H1 (cell line): ENCODE measurements around the gene PAN2. TPM values are rescaled to one million over a fixed set of nuclear protein-coding genes. Genes with fewer than 3 reads are reported as not detected.
A peak's percentile ranks its signal among the peaks of the same experiment; 100 is the strongest.

ENCODE experiments used
- CTCF ChIA-PET: fragments of 300-600 bp; sonication (Branson Sonifier 250); formaldehyde crosslinking; loops from one replicate; lab custom pipeline; 2021; ENCODE audit not compliant: partially characterized antibody; lab: Charles Lee
- POLR2A ChIA-PET: fragments of 300-600 bp; sonication (Branson Sonifier 250); formaldehyde crosslinking; loops from one replicate; lab custom pipeline; 2021; ENCODE audit warnings: inconsistent platforms; ENCODE audit not compliant: partially characterized antibody; lab: Charles Lee
- DNase-seq, 2 experiments: peaks; one replicate each; pipeline versions ENCODE4 v3.0.0 to v3.0.0-alpha.2; 2010 to 2022; ENCODE audit warnings: low spot score in 2 of 2, low read depth in 1 of 2, mixed read lengths in 1 of 2
- FAIRE-seq: peaks from 2 replicates; lab custom pipeline; 2011; peaks lifted over from hg19 to GRCh38; lab: Jason Lieb, UNC
- H2AFZ ChIP-seq: 2 replicates; pipeline ENCODE4 v1.8.1; 2012; ENCODE audit warnings: low read length, inconsistent platforms
- H2AK5ac ChIP-seq: 2 replicates; pipeline ENCODE4 v1.6.1; 2013; ENCODE audit warnings: low read depth, low read length
- H2BK120ac ChIP-seq: replicated peaks from 2 replicates; pipeline ENCODE3; 2013; ENCODE audit warnings: low read depth, low read length, inconsistent platforms
- H2BK12ac ChIP-seq: 2 replicates; pipeline ENCODE4 v1.6.1; 2013; ENCODE audit warnings: low read depth, low read length
- H2BK15ac ChIP-seq: 2 replicates; pipeline ENCODE4 v1.6.1; 2013; ENCODE audit warnings: low read length
- H2BK20ac ChIP-seq: 2 replicates; pipeline ENCODE4 v1.6.1; 2013; ENCODE audit warnings: low read length
- H2BK5ac ChIP-seq: 2 replicates; pipeline ENCODE4 v1.6.1; 2013; ENCODE audit warnings: low read depth, low read length
- H3K14ac ChIP-seq: 2 replicates; pipeline ENCODE4 v1.6.1; 2013; ENCODE audit warnings: inconsistent platforms; ENCODE audit not compliant: insufficient read length
- H3K18ac ChIP-seq: 2 replicates; pipeline ENCODE4 v1.6.1; 2013; ENCODE audit warnings: low read length; ENCODE audit errors: extremely low read depth
- H3K23ac ChIP-seq: 2 replicates; pipeline ENCODE4 v1.6.1; 2013; ENCODE audit warnings: inconsistent platforms; ENCODE audit not compliant: insufficient read length
- H3K23me2 ChIP-seq: 2 replicates; pipeline ENCODE4 v1.6.1; 2013; ENCODE audit warnings: low read depth, low read length
- H3K27ac ChIP-seq: 2 replicates; pipeline ENCODE4 v1.6.1; 2011; ENCODE audit warnings: low read depth, low read length, inconsistent platforms
- H3K27me3 ChIP-seq, 4 experiments: replicated peaks in 1 of 4; 1 replicate in 1 of 4; 2 replicates in 3 of 4; pipeline versions ENCODE4 v1.6.1 to v1.8.1; 2011 to 2013; ENCODE audit warnings: low read length in 3 of 4, mild to moderate bottlenecking in 3 of 4, inconsistent platforms in 2 of 4, mixed read lengths in 2 of 4, moderate library complexity in 1 of 4; ENCODE audit not compliant: control insufficient read depth in 3 of 4, insufficient read depth in 3 of 4; ENCODE audit errors: extremely low read depth in 1 of 4
- H3K36me3 ChIP-seq, 4 experiments: 2 replicates each; pipeline versions ENCODE4 v1.6.1 to v1.8.1; 2011 to 2013; ENCODE audit warnings: mild to moderate bottlenecking in 4 of 4, low read length in 3 of 4, moderate library complexity in 2 of 4, control low read depth in 1 of 4, inconsistent platforms in 1 of 4; ENCODE audit not compliant: insufficient read depth in 4 of 4, control insufficient read depth in 2 of 4
- H3K4ac ChIP-seq: replicated peaks from 2 replicates; pipeline ENCODE3; 2013; ENCODE audit warnings: low read length, low read depth, mixed read lengths, inconsistent platforms; ENCODE audit not compliant: insufficient read length
- H3K4me1 ChIP-seq, 4 experiments: replicated peaks in 1 of 4; 1 replicate in 1 of 4; 2 replicates in 3 of 4; pipeline versions ENCODE4 v1.6.1 to v1.8.1; 2011 to 2013; ENCODE audit warnings: low read length in 3 of 4, inconsistent platforms in 2 of 4, mixed read lengths in 1 of 4; ENCODE audit not compliant: insufficient read depth in 4 of 4, control insufficient read depth in 3 of 4
- H3K4me2 ChIP-seq, 2 experiments: 2 replicates each; pipeline versions ENCODE4 v1.6.1 to v1.8.1; 2011 to 2013; ENCODE audit warnings: low read depth in 2 of 2, low read length in 2 of 2, control low read depth in 1 of 2, inconsistent platforms in 1 of 2, mild to moderate bottlenecking in 1 of 2; ENCODE audit not compliant: insufficient read depth in 1 of 2
- H3K4me3 ChIP-seq, 4 experiments: fragments of 200-600, 300-600 bp in 1 of 4; sonication (generic), shearing (Covaris generic), sonication (Bioruptor Twin) in 1 of 4; 2 replicates each; pipeline versions ENCODE4 v1.5.1 to v1.8.1; 2011 to 2016; ENCODE audit warnings: low read length in 4 of 4, low read depth in 3 of 4, control low read depth in 2 of 4, inconsistent platforms in 2 of 4, mild to moderate bottlenecking in 2 of 4, mixed read lengths in 1 of 4, moderate library complexity in 1 of 4; ENCODE audit not compliant: insufficient read depth in 2 of 4; ENCODE audit errors: extremely low read depth in 1 of 4
- H3K56ac ChIP-seq: replicated peaks from 2 replicates; pipeline ENCODE3; 2013; ENCODE audit warnings: low read depth, mild to moderate bottlenecking, mixed read lengths, low read length, inconsistent platforms; ENCODE audit not compliant: insufficient read length
- H3K79me1 ChIP-seq: 2 replicates; pipeline ENCODE4 v1.6.1; 2013; ENCODE audit warnings: low read depth, low read length, control low read depth
- H3K79me2 ChIP-seq, 2 experiments: 2 replicates each; pipeline versions ENCODE4 v1.6.1 to v1.8.1; 2012 to 2013; ENCODE audit warnings: low read length in 2 of 2, mild to moderate bottlenecking in 2 of 2, inconsistent platforms in 1 of 2; ENCODE audit not compliant: insufficient read depth in 2 of 2, control insufficient read depth in 1 of 2
- H3K9ac ChIP-seq, 4 experiments: replicated peaks in 1 of 4; 1 replicate in 1 of 4; 2 replicates in 3 of 4; pipeline versions ENCODE4 v1.6.1 to v1.8.1; 2011 to 2013; ENCODE audit warnings: low read depth in 3 of 4, low read length in 3 of 4, control low read depth in 2 of 4, mild to moderate bottlenecking in 2 of 4, moderate library complexity in 2 of 4, inconsistent platforms in 1 of 4; ENCODE audit errors: extremely low read depth in 1 of 4
- H3K9me3 ChIP-seq, 2 experiments: 2 replicates each; pipeline versions ENCODE4 v1.6.1 to v1.8.1; 2012 to 2013; ENCODE audit warnings: mild to moderate bottlenecking in 2 of 2, moderate library complexity in 2 of 2, control low read depth in 1 of 2, inconsistent platforms in 1 of 2, low read depth in 1 of 2, low read length in 1 of 2, mixed read lengths in 1 of 2; ENCODE audit not compliant: insufficient read depth in 2 of 2
- H4K20me1 ChIP-seq, 2 experiments: replicated peaks in 1 of 2; 2 replicates each; pipeline versions ENCODE3 to v1.8.1; 2011 to 2013; ENCODE audit warnings: inconsistent platforms in 2 of 2, low read length in 2 of 2, mild to moderate bottlenecking in 1 of 2; ENCODE audit not compliant: insufficient read depth in 2 of 2, control insufficient read depth in 1 of 2
- H4K5ac ChIP-seq: 2 replicates; pipeline ENCODE4 v1.6.1; 2013; ENCODE audit warnings: low read length, low read depth, mixed read lengths, inconsistent platforms; ENCODE audit not compliant: insufficient read length
- H4K8ac ChIP-seq: 2 replicates; pipeline ENCODE4 v1.8.0; 2013; ENCODE audit warnings: mild to moderate bottlenecking, moderate library complexity, low read length, inconsistent platforms; ENCODE audit not compliant: insufficient read depth; ENCODE audit errors: extremely low read depth
- H4K91ac ChIP-seq: replicated peaks from 2 replicates; pipeline ENCODE3; 2013; ENCODE audit warnings: low read length, mixed read lengths, inconsistent platforms; ENCODE audit not compliant: insufficient read length
- CHD1 ChIP-seq: IDR thresholded peaks from 2 replicates; pipeline ENCODE4 v1.6.1; 2012; ENCODE audit warnings: low read depth, low read length, improper control_type of control experiment
- CREB1 ChIP-seq: IDR thresholded peaks from 2 replicates; pipeline ENCODE4 v1.6.1; 2012; ENCODE audit warnings: inconsistent platforms
- MAFK ChIP-seq: IDR thresholded peaks from 2 replicates; pipeline ENCODE4 v1.6.1; 2012; ENCODE audit warnings: low read depth, mild to moderate bottlenecking, improper control_type of control experiment, low read length
- RFX5 ChIP-seq: IDR thresholded peaks from 2 replicates; pipeline ENCODE4 v1.6.1; 2011; ENCODE audit warnings: low read depth, low read length, improper control_type of control experiment, borderline replicate concordance
- RXRA ChIP-seq: IDR thresholded peaks from 2 replicates; pipeline ENCODE4 v1.6.1; 2011; ENCODE audit warnings: low read depth, mild to moderate bottlenecking, low read length, moderate library complexity; ENCODE audit not compliant: insufficient read depth
- SP4 ChIP-seq: IDR thresholded peaks from 2 replicates; pipeline ENCODE4 v1.6.1; 2012; ENCODE audit warnings: low read length, inconsistent platforms
- TCF12 ChIP-seq: IDR thresholded peaks from 2 replicates; pipeline ENCODE4 v1.6.1; 2011; ENCODE audit warnings: low read depth, mild to moderate bottlenecking, low read length
- WGBS, 2 experiments: shearing (Covaris generic) in 1 of 2; methylation state at CpG; one replicate each; pipeline versions ENCODE4 v1.1.6 to v1.1.7; 2013 to 2015; ENCODE audit warnings: low lambda C conversion rate in 2 of 2, mixed read lengths in 2 of 2, inconsistent platforms in 1 of 2, low coverage in 1 of 2, missing lambda C conversion rate in 1 of 2; ENCODE audit not compliant: insufficient replicate concordance in 2 of 2, insufficient coverage in 1 of 2, insufficient read length in 1 of 2; ENCODE audit errors: extremely low coverage in 1 of 2, missing lambda C conversion rate in 1 of 2; 5-methylcytosine and 5-hydroxymethylcytosine counted together
- polyA plus RNA-seq, 7 experiments: library from polyadenylated mRNA; depleted of rRNA in 3 of 7; stranded (reverse) in 5 of 7; unstranded in 2 of 7; fragments of >200 nt in 5 of 7; fragments of 200-250 nt in 2 of 7; gene quantifications; 1 replicate in 5 of 7; 2 replicates in 1 of 7; 4 replicates in 1 of 7; pipeline versions ENCODE4 v1.2.1 to v1.2.3, GENCODE V29; 2011 to 2013; ENCODE audit warnings: missing spikeins in 2 of 7, mixed read lengths in 2 of 7
- total RNA-seq: library from RNA; stranded (reverse); fragmentation: NEBNext Ultra II Directional; extraction: Animal tissue kit (Norgen Biotek cat#: 25700); gene quantifications from 2 replicates; pipeline ENCODE4 v1.2.1, GENCODE V29; 2021

PAN2 gene
- total and polyA plus RNA-seq, 2 of the 8 experiments (the other 6 are each of a cell fraction or from before 2014, with no cell fraction given), result 29.6 to 36.7 TPM

DNA sequence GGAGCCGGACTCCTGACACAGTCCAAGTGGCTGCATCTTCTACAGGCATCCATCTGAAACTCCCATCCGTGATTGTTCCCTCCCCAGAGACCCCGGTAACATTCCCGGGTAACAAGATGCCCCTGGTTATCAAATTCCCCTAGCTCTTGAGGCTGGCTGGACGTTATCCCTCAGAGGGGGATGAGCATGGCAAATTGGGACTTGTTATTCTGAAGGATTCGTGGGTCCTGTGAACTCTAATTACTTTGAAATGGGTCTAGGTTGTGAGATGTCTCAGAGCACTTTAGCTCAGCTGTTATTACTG lies 642 bp upstream of the PAN2 start:
- WGBS, 2 experiments, result 26% methylated on average over 6 of the region's 6 CpGs; no CpG with 5 or more reads in 1 of the 2 experiments
- Histone ChIP-seq H3K18ac (no peak overlapping the region), H2BK15ac (no peak overlapping the region), H3K4ac (no peak overlapping the region), H3K36me3 (no peaks in the 10 kb centered on the region), H3K9me3 (no peaks in the 10 kb centered on the region), H2BK12ac (no peak overlapping the region), H2BK20ac (no peak overlapping the region), H3K14ac (no peak overlapping the region), H3K27me3 (no peaks in the 10 kb centered on the region), H3K4me1 (peaks cover 9 to 26% (median 16%) of the 10 kb centered on the region in 4 experiments), H4K20me1 (no peaks in the 10 kb centered on the region), H4K5ac (peak overlapping the region; percentile 46), H3K9ac (peak overlapping the region; percentile 24 to 71 (median 59)), H4K8ac (no peak overlapping the region), H3K23ac (no peak overlapping the region), H2AK5ac (no peak overlapping the region), H3K79me2 (no peaks in the 10 kb centered on the region), H3K4me3 (peak overlapping the region; percentile 53 to 73 (median 62)), H3K23me2 (peaks cover 7% of the 10 kb centered on the region; the same call in 1 of the 2 replicates), H3K4me2 (peak overlapping the region; percentile 78 to 93), H2BK5ac (peak overlapping the region; percentile 78), H3K27ac (peak overlapping the region; percentile 57; the same call in 1 of the 2 replicates), H3K79me1 (no peaks in the 10 kb centered on the region), H4K91ac (peak overlapping the region; percentile 23), H2BK120ac (no peak overlapping the region), H2AFZ (no peak overlapping the region), H3K56ac (no peak overlapping the region)
- ChIA-PET POLR2A (interaction anchor here (0.5 to 7.2 kb wide), 8 partner anchors 11 to 35 kb away, joined by 3 to 55 read pairs (median 4); partner anchors contain the start of genes CNPY2, CS and STAT2), CTCF (interaction anchor here (0.6 to 7.2 kb wide), 5 partner anchors 13 to 112 kb away, joined by 3 to 38 read pairs (median 4); partner anchors contain the start of genes CNPY2, RNF41 and STAT2)
- TF ChIP-seq SP4, result no peak
- TF ChIP-seq TCF12, result no peak
- no peak for TF ChIP-seq RXRA
- TF ChIP-seq CHD1, result no peak
- no peak for TF ChIP-seq CREB1
- TF ChIP-seq RFX5, result no peak
- TF ChIP-seq MAFK, result no peak
- DNase-seq (no peak), FAIRE-seq (no peak)
